ENCODE measurements around the gene SOWAHD.
"Not testable (repeated sequence)": the region's sequence is repeated elsewhere in the genome, so short reads cannot be mapped to it uniquely, and the experiment has no call there.

The SOWAHD gene, protein sequence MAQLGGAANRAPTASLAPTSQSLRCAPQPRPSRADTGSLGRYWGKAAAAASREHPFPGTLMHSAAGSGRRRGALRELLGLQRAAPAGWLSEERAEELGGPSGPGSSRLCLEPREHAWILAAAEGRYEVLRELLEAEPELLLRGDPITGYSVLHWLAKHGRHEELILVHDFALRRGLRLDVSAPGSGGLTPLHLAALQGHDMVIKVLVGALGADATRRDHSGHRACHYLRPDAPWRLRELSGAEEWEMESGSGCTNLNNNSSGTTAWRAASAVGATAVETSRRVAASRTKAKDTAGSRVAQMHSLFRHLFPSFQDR

DNA sequence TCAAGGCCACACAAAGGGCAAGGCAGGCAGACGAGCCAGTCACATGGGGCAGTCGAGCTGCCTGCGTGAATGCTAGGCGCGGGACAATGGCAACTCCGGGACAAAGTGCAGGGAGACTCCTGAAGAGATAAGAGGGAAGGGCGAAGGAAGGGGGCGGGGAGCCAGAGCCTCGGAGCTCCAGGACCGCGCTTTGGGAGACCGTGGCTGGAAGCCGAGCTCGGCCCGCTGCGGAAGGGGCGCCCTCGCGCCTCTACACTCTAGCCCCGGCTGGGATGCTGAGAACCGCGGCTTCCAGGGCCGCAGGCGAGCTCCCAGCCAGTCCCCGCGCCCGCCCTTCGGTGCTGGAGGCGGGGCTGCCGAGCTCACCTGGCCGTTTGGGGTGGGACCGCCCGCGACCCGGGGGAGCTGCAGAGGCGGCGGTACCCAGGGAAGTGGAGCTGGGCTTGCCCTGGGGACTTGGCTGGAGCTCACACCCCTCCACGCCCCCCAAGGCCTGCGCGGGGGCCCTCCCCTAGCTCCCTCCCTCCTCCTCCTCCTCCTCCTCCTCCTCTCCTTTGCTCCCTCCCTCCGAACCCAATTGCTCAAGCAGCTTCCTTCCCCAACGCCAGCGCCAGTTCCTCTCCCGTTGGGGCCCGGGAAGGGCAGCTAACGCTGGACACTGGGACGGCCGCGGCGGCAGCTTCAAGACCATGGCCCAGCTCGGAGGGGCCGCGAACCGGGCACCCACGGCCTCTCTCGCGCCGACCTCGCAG is at the start of gene SOWAHD:
Gene SOWAHD, plus strand, starts transcription at position 610 of the 752 bp plus-strand sequence. Its CDS starts 80 bp downstream, at position 690.
- peak; percentile 14 for DNase-seq

DNA sequence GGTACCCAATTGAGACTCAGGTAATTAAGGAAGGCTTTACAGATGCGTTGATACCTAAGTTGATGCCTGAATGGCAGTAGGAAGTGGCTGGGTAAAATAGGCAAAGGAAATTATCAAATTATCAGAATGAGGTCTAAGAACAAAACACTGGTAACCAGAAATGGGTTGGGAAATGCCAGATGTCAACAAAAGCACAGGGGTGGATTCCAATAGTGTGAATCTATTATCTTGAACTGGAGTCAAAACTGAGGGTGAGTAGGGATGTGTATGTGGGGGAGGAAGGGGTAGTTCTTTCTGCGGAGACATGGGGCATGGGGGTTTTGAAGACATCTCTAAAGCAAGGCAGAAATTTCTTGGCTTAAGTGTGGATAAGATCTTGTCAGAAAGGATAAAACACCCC is 49.5 kb upstream of the SOWAHD start:
- no peak for DNase-seq

DNA sequence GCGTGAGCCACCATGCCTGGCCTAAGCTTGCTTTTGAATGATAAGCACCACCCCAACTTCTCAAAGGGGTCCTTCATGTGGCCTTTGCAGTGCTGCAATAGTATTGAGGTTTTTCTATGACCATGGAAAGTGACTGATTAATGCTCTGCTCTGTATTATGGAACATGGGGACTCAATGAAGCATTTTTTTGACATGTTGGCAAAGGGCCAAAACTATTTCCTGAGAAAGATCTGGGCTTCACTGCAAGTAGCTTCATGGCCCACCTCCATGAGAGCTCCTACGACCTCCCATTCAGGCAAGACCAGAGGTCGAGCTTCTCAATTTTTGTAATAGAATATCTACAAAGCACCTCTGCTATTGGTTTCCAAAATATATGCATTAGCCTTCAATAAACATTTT is 48.8 kb upstream of the SOWAHD start:
- DNase-seq = no peak

DNA sequence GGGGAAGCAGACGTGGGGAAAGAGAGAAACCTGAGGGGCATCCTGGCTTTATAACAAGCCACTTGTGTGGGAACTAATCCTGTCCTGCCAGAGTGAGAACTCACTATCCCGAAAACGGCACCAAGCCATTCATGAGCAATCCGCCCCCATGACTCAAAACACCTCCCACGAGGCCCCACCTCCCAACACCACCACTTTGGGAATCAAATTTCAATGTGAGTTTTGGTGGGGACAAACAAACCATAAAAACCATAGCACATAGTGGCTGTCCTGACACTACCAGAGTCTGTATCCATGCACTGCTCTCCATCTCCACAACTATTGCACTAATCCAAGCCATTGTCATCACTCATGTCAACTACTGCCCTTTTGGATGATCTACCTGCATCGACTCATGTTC is 36.9 kb upstream of the SOWAHD start:
- no peak for DNase-seq

DNA sequence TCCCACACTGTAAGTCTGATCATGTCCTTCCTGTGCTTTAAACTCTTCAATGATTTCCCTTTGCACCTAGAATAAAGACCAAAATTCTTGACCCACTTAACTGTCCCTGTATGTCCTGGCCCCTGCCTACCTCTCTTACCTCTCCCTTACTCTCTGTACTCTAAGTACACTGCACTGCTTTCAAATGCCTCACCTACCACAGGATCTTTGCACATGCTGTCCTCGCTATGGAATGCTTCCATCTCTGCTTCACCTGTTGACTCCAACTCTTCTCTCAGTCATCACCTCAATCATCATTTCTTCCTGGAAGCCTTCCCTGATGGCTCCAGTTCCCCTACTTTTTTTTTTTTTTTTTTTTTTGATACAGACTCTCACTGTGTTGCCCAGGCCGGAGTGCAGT is 36.5 kb upstream of the SOWAHD start:
- DNase-seq = no peak

DNA sequence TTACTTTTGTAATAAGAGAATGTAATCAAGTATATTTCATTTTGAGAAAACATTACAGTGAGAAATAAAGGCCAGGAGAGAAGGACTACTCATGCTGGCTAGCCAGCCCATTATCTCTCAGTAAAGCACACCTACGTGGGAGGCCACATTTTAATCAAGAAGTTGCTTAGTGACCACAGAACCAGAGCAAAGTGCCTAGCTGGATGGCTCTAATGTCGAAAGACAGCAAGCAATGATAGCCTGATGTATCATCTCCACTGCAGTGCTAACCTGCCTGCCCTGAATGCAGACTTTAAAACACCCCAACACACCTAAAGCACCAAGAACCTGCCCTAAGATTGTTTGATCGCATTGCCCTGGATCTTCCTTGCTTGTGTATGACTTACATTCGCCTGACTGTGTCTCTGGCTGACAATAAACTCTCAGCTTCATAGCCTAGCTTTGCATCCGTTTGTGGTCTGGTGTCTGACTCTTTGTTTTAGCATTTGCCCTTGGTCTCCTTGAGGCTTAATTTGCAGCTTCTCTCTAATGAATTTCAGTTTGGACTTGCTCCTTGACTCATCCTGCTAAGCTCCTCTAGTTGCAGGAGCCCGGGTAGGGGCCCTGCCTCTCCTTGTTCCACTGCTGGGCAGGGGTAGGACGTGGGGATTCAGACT is 31.4 kb upstream of the SOWAHD start:
- DNase-seq = no peak

DNA sequence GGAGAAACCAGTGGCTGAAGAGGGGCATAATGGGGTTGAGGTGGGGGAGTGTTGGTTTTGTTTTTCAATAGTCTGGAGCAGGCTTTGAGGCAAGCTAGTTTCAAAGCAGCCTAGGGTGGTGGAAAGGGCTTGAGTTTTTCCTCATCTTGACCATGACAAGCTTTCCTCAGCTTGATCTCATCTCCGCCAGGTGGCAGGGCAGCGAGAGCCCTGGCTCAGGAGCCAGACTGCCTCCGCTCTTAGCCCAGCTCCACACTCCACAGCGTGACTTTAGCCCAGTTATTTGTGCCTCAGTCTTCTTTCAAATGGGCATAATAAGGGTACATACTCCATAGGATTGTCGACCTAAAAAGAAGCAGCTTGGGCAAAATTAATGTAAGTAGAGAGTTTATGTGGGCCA is 29.9 kb upstream of the SOWAHD start:
- DNase-seq = no peak

DNA sequence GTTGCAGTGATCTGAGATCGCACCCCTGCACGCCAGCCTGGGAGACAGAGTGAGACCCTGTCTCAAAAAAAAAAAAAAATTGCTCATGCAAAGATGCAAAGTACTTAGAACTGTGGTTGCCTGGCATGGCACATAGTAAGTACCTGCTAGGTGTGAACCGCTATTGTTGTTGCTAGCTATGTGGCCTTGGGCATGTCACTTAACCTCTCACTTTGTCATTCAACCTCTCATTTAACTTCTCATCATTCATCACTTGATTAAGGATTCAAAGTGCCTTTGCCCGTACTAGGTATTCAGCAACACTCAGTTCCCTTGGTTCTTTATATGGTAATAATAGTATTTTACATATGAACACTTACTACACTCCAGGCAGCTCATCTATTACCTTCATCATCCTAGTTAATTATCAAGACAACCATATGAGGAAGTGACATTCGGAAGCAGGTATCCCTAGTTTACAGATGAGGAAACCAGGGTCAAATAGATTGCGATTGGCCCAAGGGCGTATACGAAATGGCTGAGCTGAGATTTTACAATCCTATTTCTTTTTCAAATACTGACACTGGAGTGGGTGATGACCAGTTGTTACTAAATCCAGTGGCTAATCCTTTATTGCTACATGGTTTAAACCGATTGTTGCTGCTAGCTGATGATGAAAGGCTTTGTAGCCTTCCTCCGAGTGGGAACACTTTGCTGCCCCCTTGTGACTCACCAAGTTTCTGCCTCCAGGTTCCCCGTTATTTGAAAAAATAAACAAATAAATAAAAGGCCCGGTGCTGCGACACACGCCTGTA is 28.8 kb upstream of the SOWAHD start:
- DNase-seq = peak; percentile 72

DNA sequence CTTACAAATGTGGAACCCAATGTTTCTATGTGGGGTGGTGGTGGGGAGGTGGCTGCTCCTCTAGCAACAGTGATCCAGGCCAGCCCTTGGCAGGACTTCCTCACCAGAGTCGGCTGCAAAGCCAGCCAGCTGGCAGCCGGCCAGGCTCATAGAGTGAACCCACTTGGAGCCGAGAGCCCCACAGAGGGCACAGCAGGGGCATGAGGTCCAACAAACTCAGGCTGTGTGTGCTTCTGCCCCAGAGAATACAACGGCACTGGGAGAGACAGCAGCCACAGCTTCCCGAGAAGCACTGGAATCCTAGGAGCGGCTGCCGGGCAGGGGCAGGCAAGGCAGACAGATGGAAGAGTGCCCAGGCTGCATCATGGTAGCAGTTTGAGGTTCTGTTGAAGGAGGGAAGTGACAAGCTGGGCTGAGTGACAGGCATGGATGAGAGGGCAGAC is 23.5 kb upstream of the SOWAHD start:
- DNase-seq = no peak

DNA sequence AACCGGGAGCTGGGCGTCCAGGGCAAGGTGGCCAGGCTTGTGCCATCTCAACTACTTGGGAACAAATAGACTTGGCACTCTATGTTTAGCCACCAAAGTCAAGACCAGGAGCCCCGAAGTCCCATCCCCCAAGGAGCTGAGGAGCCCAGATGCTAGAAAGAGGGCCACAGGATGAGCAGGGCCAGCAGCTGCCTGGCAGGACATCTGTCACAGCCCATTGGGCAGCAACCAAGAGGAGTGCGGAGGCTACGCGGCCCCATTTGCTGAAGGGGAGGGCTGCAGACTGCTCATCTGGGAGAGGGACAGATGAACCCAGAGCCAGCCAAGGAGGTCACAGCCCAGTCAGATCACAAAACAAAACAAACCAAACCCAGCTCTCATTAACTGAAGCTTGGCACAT is 22.9 kb upstream of the SOWAHD start:
- DNase-seq = no peak

DNA sequence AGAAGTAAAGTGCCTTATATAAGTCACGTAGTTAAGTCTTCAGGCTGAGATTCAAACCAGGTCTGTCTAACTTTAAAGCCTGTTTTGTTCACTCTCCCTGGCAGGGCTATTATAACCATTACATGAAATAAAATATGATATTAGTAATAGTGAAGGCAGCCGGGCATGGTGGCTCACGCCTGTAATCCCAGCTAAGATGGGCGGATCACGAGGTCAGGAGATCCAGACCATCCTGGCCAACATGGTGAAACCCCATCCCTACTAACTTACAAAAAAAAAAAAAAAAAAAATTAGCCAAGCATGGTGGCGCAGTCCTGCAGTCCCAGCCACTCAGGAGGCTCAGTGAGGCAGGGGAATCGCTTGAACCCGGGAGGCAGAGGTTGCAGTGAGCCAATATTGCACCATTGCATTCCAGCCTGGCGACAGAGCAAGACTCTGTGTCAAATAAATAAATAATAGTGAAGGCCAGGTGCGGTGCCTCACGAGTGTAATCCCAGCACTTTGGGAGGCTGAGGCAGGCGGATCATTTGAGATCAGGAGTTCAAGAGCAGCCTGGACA is 22.1 kb upstream of the SOWAHD start:
- DNase-seq = no peak

DNA sequence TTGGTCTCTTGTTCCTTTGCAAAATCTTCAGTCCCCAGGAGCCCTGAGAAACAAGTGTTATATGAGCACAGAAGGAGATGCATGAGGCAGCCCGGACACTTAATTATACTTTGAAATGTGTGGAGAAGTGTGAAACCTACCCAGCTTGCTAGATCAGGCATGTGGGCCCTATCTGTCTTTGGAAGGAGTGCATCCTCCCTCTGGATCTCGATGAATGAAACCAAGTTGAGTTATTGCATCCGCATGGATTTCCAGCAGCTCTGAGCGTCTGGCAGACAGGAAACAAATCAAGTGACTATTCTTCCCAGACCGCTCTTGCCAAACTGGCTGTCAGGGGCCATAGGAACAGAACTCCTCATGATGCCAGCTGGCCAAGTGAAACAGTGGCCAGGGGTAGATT is 19.6 kb upstream of the SOWAHD start:
- DNase-seq = no peak

DNA sequence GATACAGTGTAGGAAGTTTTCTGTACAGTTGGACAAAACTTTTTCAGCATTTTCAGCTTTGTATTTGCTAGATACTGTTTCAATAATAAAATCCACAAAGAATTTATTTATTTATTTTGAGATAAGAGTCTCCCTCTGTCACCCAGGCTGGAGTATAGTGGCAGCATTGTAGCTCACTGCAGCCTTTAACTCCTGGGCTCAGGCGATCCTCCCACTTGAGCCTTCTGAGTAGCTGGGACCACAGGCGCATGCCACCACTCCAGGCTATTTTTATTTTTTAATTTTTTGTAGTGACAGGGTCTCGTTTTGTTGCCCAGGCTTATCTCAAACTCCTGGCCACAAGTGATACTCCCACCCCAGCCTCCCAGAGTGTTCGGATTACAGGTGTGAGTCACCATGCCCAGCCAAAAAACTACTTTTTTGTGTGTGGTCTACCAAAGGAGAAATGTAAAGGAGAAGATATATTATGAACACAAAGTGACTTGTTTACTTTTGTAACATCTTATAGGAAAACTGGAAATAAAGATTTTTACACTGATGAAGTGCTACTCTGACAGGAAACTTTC is 13.0 kb upstream of the SOWAHD start:
- DNase-seq = no peak

DNA sequence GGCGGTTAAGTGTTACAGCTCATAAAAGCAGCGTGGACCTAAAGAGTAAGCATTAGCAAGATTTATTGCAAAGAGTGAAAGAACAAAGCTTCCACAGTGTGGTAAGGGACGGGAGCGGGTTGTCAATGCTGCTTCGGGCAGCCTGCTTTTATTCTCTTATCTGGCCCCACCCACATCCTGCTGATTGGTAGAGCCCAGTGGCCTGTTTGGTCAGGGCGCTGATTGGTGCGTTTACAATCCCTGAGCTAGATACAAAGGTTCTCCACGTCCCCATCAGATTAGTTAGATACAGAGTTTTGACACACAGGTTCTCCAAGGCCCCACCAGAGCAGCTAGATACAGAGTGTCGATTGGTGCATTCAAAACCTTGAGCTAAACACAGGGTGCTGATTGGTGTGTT is 8.3 kb upstream of the SOWAHD start:
- DNase-seq = not testable (repeated sequence)

DNA sequence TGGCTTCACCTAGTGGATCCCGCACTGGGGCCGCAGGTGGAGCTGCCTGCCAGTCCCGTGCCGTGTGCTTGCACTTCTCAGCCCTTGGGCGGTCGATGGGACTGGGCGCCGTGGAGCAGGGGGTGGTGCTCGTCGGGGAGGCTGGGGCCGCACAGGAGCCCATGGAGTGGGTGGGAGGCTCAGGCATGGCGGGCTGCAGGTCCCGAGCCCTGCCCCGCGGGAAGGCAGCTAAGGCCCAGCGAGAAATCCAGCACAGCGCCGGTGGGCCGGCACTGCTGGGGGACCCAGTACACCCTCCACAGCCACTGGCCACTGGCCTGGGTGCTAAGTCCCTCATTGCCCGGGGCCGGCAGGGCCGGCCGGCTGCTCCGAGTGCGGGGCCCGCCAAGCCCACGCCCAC is 7.6 kb upstream of the SOWAHD start:
- not testable (repeated sequence) for DNase-seq

DNA sequence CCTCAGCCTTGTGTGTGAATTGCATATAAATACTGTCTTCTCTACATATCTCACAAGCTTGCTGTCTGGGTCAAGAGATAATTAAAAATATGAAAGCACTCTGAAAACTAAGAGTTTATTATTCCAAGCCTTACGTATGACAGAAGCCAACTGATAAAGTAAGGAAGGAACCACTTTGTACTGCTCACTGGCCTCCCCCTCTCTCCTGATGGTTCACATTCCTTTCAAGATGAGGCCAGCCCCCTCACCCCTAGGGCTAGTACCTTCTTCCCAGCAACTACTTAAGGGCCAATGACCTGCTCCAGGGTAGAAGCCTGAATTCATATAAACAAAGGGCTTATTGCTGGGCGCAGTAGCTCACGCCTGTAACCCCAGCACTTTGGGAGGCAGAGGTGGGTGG is 5.4 kb upstream of the SOWAHD start:
- no peak for DNase-seq

DNA sequence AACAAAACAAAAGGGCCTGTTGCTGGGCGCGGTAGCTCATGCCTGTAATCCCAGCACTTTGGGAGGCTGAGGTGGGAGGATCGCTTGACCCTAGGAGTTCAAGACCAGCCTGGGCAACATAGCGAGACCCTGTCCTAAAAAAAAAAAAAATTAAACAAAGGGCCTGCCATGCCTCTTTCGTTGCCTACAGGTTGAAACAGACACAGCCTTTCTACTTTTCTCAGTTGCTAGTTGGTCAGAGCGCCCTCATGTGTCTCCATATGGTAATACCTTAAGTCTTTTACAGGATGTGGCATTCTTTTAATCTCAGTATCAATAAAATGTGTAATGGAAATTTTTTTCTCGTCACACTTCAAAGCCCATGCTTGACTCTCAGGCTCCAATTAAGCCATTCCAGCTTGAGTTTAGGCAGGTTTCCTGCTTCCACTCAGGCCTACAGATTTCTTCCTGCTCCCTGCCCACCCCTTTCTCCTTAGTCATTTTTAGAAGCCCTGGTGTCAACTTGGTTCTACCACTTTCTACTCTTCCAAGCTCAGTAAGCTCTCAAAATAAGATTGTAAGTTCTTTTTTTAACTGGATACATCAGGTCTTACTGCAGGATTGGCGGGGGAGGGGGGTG is 4.6 kb upstream of the SOWAHD start:
- DNase-seq = peak; percentile 50

DNA sequence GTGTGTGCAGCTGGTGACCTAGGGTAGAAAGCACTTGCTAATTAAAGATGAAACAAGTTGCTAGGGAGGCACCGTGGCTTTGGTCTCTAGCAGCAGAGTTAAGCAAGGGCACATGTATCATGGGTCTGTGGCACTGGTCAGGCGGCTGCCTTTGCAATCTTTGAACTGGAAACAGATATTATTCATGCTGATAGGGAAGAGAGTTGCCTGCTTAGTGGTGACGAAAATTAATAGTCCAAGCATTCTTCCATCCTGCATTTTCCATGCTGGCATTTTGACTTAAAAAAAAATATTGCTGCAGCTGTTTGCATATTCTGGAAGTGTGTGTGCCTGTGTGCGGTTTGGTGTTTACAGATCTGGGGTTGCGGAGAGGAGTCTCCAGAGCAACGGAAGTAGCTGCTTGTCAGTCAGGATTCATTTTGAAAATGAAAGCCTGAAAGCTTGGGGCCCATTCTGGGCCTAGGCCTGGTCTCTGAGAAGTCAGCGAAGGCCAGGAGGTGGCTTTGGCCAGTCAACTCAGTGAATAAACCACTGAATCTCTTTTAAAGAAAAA is 2.3 kb upstream of the SOWAHD start:
- DNase-seq = peak; percentile 24

DNA sequence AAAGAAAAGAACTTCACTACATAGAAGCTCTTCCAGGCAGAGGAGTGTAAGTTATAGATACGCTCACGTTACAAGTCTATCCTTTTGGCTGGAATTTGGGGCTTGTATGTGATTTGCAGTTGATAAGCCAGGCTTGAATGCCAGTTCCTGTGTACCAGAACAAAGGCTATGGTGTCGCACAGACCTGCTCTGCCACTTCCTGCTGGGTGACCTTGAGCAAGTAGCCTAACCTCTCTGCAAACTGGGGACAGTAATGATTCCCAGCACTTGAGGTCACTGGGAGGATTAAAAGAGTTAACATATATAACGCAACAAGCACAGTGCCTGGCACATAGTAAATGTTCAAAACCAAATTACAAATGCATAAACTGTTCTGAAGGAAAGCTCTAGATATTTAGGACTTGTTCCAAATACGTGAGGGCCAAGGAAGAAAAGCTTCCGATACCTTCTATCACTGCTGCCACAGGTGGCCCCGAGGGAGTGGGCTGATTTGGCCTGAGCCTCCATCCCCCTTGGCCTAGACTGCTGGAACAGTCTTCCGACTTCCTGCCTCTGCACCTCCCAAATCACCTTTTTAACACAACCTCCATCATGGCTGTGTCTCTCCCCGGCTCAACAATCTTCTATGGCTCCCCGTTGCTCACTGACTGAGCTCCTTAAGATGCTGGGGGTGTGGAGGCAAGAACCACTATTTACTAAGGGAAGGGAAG is 1.3 kb upstream of the SOWAHD start:
- DNase-seq = no peak

DNA sequence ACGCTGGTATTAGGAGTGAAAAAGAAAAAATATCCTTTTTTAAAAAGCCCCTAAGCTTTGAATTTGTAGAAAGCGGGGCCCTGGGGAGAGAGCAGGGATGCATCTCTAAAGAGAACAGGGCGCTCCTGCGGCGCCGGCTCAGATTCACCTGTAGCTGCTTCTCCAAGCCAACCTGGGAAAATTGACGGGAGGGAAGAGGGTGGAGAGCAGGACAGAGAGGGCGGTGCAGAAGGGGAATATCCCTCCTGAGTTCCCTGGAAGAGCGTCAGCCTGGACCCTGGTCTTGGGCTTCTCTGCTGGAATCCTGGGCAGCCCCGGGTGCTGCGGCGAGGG is 776 bp upstream of the SOWAHD start:
- DNase-seq = no peak

DNA sequence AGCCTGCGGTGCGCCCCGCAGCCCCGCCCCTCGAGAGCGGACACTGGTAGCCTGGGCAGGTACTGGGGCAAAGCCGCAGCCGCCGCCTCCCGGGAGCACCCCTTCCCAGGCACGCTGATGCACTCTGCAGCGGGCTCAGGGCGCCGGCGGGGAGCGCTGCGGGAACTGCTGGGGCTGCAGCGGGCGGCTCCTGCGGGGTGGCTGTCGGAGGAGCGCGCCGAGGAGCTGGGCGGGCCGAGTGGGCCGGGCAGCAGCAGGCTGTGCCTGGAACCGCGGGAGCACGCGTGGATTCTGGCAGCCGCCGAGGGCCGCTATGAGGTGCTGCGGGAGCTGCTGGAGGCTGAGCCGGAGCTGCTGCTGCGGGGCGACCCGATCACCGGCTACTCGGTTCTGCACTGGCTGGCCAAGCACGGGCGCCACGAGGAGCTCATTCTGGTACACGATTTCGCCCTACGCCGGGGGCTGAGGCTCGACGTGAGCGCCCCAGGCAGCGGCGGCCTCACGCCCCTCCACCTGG is 401 bp downstream of the SOWAHD start:
- peak; percentile 10 for DNase-seq

Data from activated gamma-delta T cell treated with Interleukin-2 at 50 U/mL for 16 hours (primary cell).